HG03159 (cell line): ENCODE results near the gene GFRA1.
"Not testable (repeated sequence)": the region's sequence is repeated elsewhere in the genome, so short reads cannot be mapped to it uniquely, and the experiment has no call there.

Experiments used
- ATAC-seq: cut with Tn5 transposase; IDR thresholded peaks from one replicate; pipeline ENCODE4 v1.9.1; 2021; ENCODE audit warnings: mild to moderate bottlenecking, moderate library complexity; ENCODE audit not compliant: unreplicated experiment

The GFRA1 gene

DNA sequence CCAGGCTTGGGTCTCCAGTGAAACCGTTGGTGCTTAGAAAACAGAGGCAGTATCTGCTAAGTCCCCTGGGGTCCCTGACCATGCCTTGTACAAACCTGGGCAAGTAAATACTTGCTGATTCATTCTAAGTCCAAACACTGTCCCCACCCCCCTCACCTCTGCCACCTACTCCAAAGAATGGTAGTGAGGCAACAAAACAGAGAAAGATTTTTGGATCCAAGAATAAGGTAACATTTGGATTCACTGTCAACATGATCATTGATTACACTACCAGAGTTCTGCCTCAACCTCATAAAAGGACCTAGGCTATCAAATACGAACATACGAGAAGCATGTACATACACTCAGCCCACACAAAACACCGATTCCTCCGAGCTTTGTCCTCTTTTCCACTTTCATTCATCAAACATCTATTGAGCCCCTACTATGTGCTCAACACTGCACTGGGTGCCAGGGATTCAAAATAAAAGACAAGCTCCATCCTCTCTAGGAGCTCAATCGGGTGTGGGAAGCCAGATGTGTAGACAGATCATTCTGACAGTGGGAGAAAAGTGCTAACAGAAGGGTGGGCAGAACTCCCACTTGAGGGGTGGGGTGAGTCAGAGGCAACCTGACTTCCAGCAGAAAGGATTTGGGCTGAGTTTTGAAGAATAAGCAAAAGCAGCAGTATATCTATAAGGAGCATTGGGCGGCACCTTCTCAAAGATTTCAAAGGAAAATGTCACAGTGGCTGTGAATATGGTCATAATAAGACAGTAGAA lies 71.2 kb downstream of the GFRA1 start:
- ATAC-seq: no peak

DNA sequence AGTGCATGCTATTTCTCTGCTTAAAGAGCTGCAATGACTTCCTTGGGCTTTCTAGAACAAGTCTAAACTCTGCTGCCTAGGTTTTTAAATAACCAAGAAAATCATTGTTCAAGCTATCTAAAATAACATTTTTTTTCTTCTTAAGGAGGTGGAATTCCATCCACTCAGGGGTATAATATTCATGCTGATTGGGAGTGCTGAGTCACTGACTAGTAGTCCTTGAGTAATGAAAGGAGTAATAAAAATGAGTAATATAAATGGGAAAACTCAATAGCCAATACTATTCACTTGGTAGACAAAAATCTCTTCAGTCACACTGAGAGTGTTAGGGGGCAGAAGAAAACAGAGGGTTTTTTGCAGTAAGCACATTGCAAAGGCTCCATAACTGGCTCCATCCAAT lies 72.0 kb downstream of the GFRA1 start:
- no peak for ATAC-seq

DNA sequence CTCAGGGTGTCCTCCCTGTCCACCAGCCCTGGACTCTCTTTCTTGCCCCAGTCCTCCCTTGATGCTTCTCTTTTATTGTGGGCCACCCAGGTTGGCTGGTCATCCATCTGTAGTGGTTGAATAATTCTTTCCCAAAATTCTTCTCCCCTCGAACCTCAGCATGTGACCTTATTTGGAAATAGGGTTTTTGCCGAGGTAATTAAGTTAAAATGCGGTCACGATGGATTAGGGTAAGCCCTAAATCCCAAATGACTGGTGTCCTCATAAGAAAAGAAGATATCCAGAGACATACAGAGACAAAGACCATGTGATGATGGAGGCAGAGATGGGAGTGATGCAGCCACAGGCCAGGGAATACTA lies 74.3 kb downstream of the GFRA1 start:
- no peak for ATAC-seq

DNA sequence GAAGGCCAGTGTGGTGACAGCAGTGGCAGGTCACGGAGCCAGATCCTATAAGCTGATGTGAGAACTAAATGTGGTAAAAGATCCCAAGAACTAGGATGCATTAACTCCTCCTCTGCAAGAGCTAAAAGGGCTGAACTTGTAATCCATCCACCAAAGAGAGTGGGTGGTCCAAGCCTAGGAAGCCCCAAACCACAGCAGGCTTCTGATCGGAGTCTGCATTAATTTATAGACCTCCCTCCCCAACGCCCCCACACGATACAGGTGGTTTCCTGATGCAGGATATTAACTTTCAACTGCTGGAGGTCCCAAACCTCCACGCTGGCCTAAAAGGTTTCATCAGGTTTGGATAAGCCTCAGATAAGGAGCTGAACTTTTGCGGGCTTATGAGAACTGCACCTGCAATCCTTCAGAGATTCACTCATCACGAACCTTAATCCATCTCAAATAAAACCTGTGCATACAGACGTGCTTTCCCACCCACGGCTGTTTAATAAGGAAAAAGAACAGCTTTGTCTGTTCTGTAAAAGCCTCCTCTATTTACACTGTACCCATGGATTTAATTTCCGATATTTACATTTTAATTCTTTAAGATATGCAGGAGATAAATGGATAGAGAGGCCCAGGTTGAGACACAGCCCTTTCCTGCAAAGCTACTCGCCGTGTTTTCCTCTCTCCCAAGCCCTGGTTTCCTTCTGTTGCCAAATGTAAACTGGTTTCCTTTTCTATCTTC lies 74.9 kb downstream of the GFRA1 start:
- ATAC-seq: no peak

DNA sequence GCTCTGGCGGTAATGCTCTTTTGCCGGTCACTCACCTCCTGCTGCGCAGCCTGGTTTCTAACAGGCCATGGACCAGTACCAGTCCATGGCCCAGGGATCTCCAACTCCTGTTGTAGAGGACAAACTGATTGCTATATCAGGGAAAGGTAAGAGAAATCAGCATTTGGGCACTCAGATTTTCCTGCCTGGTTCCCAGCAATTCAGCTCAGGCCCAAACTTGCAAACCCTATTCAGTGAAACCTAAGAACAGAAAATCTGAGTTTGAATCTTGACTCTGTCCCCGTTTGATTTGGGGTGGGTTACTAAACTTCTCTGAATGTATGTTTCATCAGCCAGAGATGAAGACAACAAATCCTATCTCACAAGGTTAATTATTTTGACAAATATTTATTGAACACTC lies 77.4 kb downstream of the GFRA1 start:
- ATAC-seq: no peak

DNA sequence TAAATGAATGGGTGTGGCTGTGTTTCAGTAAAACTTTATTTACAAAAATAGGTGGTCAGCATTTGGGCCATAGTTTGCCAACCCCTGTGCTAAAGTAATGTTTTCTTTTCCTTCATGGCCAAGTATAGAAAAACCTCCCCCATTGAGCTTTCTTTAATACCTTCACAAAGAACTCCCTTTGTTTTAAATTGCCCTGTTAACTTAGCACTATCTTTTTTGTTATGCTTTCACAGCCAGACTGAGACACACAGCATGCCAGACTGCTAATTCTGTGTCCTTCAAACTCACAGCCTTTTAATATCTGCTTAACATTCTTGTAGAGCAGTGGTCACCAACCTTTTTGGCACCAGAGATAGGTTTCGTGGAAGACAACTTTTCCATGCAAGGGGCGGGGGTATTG lies 78.0 kb downstream of the GFRA1 start:
- no peak for ATAC-seq

DNA sequence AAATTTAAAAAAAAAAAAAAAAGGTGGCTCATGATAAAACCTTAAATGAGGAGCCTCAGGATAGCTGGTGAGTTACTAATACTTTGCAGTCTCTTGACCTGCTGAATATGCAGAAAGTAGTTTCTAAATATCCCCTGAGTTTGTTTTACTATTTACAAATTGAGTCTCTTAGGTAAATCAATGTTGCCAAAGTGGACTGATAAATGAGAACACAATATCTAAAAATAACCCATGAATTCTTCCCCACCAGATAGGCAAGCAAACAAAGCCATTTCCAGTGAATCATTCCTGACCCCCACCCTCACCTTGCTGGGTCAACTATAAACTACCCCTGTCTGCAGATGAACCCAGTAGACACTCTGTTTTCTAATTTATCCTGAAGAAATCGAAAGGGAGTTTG lies 78.9 kb downstream of the GFRA1 start:
- no peak for ATAC-seq

DNA sequence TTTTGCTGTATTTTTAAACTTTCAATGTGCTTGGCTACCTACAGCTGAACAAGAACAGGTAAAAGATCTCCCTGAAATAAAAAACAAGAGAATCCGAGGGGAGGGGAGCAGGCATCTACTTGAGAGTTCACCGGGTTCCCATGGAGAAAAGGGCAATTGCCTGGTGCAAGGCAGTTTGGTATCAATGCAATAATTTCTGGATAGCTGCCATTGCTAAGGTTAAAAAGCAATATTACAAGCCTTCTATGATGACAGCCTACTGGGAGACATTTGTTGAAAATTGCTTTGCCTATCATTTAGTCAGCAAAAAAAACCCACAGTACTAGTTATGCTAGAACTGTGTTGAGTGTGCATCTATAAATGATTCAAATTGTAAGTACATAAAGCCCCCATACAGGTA lies 82.1 kb downstream of the GFRA1 start:
- no peak for ATAC-seq

DNA sequence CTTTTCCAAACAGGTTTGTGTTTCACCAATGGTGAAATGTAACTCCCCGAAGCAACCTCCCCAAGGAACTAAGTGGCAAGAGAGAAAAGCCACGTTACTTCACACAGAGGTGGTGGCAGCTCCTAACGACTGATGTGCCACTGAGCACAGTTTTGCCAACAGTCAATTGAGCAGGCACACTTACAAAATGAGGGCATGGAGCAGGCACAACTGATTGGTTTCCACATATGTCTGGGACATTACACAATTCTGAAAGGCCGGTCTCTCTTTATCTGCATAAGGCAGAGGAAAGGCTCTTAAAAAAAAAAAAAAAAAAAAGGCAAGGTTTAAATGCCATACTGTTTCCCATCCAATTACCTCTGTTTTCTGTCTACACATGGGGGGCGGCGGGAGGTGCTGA lies 86.7 kb downstream of the GFRA1 start:
- ATAC-seq: no peak

DNA sequence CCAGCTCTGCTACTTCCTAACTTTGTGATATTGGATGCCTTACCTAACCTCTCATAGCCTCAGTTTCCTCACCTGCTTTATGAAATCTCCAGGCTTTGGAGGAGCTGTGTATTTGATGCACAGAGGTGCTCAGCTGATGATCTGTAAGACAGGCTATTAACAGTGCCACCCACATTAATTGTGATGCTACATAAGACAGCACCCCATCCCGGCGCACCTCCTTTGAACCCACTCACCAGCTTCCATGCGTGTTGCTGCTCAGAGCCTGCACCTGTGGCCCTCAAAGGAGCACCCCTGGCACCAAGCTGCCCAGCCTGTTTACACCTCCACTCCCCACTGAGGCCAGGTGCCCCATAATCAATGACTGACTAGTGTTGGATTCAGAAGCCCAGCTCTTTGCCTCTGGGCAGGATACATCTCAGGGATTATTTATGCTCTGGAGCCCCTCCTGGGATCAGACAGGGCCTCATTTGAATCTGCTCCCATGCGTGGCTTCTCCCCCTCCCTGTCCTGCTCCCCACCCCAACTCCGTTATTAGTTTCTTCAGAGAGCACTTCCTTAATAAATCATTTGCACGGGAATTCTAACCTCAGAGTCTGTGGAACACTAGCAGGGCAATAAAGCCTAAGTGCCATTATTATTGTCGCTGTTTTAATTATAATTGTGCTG lies 87.7 kb downstream of the GFRA1 start:
- ATAC-seq: no peak

DNA sequence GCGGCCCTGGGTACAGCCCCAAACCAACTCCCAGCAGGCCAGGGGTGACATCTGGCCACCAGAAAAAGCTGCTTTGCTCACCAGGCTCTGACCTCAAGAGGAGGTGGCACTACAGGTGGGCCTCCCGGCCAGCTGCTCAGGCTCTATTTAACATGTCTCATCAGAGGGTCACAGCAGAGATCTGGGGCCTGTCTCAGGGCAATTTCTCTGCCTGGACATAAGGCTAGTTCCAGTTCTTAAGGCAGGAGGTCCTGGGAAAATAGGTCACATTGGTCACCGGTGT lies 88.6 kb downstream of the GFRA1 start:
- ATAC-seq: no peak

DNA sequence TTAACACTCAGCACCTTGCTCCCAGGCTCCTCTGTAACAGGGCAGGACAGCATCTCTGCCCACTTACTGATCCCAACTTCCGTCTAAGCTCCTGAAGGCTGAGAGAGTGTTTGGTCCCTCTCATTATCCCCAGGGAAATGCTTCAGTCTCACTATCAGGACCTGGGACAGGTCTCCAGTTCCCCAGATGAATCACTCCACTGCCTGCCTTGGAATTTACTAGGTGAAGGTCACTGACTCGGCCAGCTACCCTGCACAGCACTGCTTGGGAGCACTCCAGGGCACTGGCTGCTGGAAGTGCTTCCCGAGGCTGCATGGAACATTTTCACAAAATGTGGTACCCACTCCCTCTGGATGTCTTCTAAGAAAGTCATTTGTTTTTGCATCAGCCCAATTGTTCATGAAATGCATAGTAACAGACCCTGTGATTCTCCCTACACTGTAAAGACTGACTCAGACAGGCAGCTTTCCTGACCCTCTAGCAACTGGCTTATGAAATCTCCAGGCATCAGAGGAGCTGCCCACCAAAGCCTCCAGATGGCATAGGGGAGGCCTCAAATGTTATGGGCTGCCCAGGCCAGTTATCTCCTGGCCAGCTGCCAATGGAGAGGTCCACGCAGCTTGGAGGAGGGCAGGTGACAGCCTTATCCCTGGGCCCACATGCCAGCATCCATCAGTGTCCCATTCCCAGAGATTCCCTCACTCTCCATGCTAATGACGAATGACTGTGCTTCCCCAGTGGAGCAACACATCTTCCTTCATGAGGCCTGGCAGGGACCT lies 89.1 kb downstream of the GFRA1 start:
- ATAC-seq: no peak

DNA sequence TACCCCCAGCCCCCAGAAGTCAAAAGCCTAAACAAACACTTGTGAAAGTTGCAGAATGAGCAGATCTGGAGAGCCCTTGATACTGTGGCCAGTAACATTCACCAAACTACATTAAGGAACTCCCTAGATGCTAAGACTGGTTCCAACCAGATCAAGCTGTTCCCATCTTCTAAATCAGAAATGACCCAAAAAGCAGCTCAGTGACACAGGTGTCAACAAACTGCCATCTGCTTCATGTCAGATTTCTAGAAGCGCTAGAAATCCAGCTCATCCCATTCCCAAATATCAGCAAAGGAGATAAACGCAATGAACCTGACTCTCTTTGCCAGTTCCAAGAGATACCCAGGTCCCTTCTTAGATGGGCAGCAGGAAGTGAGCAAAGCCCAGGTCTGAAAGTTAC lies 90.6 kb downstream of the GFRA1 start:
- no peak for ATAC-seq

DNA sequence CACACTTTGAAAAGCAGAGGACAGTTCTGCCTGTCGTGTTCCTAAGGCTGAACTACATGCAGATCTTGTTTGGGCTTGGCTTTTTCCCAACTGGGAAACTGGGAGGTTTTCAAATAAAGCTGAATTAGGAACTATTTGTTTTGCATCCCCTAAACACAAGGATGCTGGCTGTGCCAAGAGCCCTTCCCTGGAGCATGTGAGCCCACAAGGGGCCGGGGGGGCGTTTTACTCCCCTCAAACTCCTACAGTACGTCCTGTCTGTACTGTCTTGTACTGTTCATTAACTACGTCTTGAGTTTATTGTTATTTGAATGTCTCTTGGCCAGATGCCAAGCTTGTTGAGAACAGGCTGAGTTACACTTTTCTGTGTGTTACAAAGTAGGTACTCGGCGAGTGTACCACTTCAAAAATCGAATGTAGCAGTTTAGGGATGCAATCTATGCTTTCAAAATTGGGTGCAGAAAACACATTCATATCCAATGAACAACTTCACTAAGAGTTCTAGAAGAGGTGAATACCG lies 94.9 kb downstream of the GFRA1 start:
- ATAC-seq: no peak

DNA sequence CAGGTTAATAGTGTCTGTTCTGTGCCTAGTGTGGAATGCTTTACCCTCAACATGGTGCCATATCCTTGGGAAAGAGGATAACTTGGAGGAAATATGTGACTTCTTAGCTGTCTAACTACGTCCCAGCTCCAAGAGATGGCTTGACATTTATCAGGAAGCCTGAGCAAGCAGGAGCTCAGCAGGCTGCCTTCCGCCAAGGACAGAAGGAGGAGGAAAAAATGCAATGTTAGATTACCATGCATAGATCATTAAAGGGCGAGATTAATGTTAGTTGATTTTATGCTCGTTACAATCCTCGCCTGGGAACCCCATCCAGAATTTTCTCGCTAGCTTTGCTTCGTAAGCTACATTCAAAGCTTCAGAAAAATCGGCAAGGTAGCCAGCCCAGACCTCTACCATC lies 97.8 kb downstream of the GFRA1 start:
- ATAC-seq: no peak

DNA sequence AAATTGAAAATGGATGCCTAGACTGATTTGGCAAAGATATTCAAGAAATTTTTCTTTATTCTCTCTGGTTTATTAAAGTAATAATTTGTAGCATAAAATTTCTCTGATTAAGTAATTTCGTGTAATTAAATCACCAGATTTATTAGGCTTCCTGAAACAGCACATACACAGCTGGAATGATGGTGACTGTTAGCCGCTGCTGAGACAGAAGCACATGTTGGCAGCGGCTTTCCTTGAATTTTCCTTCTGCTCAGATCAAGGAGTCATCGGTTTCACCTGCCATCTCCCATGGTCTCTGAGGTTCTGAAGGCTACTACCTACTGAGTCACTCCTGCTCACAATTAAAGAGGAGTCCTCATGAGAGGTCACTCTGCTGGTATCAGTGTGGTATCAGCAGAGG lies 101.5 kb downstream of the GFRA1 start:
- no peak for ATAC-seq

DNA sequence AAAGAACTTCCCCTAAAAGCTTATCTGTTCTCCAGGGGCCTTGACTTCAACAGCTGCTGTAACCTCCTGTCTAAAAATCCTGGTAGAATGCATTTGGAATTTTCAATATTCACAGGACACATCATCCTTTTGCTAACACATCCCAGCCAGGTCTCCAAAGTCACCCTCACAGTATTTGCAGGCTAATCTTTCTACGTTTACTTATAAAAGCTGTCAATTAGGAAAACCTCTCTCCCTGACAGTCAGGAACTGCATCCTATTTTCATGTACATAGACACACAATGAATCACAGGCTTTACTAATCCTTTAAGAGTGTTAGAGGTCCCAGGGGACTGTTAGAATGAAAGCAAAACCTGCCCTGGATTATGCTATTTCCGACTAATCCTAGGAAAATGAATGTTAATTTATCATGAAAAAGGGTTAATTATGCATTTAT lies 102.2 kb downstream of the GFRA1 start:
- no peak for ATAC-seq

DNA sequence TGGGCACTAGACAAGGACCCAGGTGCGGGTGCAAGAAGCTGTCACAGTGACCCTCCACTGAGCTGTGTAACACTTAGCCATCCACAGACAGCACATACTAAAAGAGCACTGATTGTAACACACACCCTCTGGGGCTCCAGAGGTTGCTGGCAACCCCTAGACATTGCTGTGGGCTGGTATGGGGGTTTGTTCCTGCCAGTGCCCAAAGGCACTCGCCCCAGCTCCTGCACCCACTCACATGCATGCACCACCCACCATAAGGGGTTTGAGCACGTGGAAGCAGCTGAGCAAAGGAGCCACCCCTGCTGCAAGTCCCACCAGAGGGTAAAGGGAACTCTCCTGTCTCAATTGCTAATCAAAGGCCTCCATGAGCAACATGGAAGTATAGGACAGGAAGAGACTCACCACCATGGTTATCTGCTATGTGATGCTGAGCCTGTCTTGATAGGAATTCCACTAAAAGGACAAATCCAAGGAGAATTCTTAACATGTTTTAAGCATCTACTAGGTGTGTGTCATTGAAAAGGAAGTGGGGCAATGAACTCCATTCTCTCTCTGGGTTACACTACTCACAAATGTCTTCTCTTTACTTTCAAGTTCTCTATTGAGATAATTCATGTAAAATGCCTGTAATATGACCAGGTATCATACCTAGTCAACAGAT lies 103.1 kb downstream of the GFRA1 start:
- no peak for ATAC-seq

DNA sequence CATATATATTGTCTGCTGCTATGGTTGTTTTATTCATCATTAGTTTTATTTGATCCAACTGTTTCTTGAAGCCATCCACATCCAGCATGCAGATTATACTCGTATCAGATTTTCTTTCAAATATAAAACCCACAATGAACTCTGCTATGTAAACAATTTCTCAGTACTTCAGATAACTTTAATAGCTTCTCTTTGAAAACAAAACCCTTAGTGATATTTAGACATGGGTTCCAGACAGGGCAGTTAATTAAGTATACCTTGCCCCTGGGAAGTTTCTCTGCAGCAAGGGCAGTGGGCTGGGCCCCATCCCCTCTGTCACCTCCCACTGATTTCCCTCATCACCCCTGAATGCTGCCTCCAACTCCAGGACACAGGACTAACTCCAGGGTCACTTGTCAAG lies 104.3 kb downstream of the GFRA1 start:
- no peak for ATAC-seq

DNA sequence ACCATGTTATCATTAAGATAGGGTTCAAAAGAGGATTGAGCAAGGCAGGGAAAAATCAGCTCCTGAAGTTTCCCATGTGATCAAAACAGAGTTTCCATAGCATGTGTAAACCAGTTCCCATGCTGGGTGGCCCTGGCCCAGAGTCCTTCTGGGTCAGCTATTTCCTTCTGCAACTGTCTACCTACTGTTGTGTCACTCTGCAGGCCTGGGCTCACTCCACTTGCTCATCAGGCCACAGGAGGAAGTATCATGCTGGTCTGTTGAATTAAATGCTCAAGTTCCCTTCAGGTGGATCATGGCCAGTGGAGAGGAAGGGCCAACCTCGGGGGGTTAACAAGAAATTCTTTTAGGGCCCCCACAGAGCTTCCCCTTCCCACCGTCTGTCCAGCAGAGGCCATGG lies 104.7 kb downstream of the GFRA1 start:
- ATAC-seq: no peak

DNA sequence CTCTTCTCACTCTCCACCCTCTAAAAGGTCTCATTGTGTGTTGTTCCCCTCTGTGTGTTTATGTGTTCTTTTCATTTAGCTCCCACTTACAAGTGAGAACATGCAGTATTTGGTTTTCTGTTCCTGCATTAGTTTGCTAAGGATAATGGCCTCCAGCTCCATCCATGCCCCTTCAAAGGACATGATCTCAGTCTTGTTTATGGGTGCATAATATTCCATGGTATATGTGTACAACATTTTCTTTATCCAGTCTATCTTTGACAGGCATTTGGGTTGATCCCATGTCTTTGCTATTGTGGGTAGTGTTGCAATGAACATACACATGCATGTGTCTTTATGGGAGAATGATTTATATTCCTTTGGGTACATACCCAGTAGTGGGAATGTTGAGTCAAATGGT lies 107.1 kb downstream of the GFRA1 start:
- not testable (repeated sequence) for ATAC-seq
